GM19463 (cell line): ENCODE measurements around the gene JAZF1.

Experiments
- ATAC-seq: cut with Tn5 transposase; IDR thresholded peaks from one replicate; pipeline ENCODE4 v1.9.1; 2021; ENCODE audit warnings: mild to moderate bottlenecking, moderate library complexity; ENCODE audit not compliant: unreplicated experiment

The JAZF1 gene

GRCh38 chr7:27950123-27950522, 230.5 kb downstream of the JAZF1 start:
- no peak for ATAC-seq

- ATAC-seq, result no peak
These were observed 231.7 kb downstream of the JAZF1 start for GRCh38 chr7:27948861-27949260.

- no peak for ATAC-seq
These were observed 232.9 kb downstream of the JAZF1 start for GRCh38 chr7:27947586-27948278.

GRCh38 chr7:27946351-27946750, 234.2 kb downstream of the JAZF1 start:
- ATAC-seq, result no peak

- no peak for ATAC-seq
These were observed 235.4 kb downstream of the JAZF1 start for GRCh38 chr7:27945058-27945795.

- no peak for ATAC-seq
These were observed 236.0 kb downstream of the JAZF1 start for GRCh38 chr7:27944643-27945042.

- ATAC-seq, result no peak
These were observed 237.4 kb downstream of the JAZF1 start for GRCh38 chr7:27943241-27943640.

GRCh38 chr7:27942711-27943110, 237.9 kb downstream of the JAZF1 start:
- no peak for ATAC-seq

- no peak for ATAC-seq
These were observed 239.1 kb downstream of the JAZF1 start for GRCh38 chr7:27941522-27941921.

GRCh38 chr7:27940341-27940740, 240.3 kb downstream of the JAZF1 start:
- no peak for ATAC-seq

- ATAC-seq, result no peak
These were observed 240.7 kb downstream of the JAZF1 start for GRCh38 chr7:27939893-27940292.

- no peak for ATAC-seq
These were observed 243.9 kb downstream of the JAZF1 start for GRCh38 chr7:27936768-27937102.

- no peak for ATAC-seq
These were observed 244.4 kb downstream of the JAZF1 start for GRCh38 chr7:27936047-27936767.

GRCh38 chr7:27933671-27934565, 246.7 kb downstream of the JAZF1 start:
- ATAC-seq, result no peak

- no peak for ATAC-seq
These were observed 249.6 kb downstream of the JAZF1 start for GRCh38 chr7:27930910-27931476.

- ATAC-seq, result no peak
These were observed 251.5 kb downstream of the JAZF1 start for GRCh38 chr7:27929127-27929526.

GRCh38 chr7:27928001-27928400, 252.6 kb downstream of the JAZF1 start:
- ATAC-seq, result no peak

GRCh38 chr7:27925573-27926201, 254.9 kb downstream of the JAZF1 start:
- peak; percentile 53 for ATAC-seq

GRCh38 chr7:27923642-27923980, 257.0 kb downstream of the JAZF1 start:
- no peak for ATAC-seq

GRCh38 chr7:27922907-27923641, 257.5 kb downstream of the JAZF1 start:
- peak; percentile 79 for ATAC-seq
